ENCODE results near the gene OMP.
"Not testable (repeated sequence)": the region's sequence is repeated elsewhere in the genome, so short reads cannot be mapped to it uniquely, and the experiment has no call there.

Gene OMP

DNA sequence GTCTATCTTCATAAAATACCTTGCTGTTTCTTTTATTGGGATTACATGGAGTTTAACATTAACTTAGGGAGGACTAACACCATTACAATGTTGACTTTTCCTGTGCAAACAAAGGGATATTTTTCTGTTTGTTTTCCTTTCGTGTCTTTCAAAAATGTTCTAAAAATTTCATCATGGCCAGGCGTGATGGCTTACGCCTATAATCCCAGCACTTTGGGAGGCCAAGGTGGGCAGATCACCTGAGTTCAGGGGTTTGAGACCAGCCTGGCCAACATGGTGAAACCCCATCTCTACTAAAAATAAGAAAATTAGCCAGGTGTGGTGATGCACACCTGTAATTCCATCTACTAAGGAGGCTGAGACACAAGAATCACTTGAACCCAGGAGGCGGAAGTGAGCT is 41.4 kb upstream of the OMP start:
- H3K9me3 ChIP-seq (ENCODE audit: control insufficient read depth in 1 of 2, low read length in 2 of 2): peaks cover 0 to 11% of the 10 kb centered on the region in 2 donors
- H3K4me1 ChIP-seq (ENCODE audit: control insufficient read depth in 1 of 2, insufficient read depth in 2 of 2, low read length in 2 of 2); H3K4me3 ChIP-seq (ENCODE audit: low read depth in 1 of 2, low read length in 2 of 2); H3K36me3 ChIP-seq (ENCODE audit: control insufficient read depth in 1 of 2, insufficient read depth in 2 of 2, low read length in 2 of 2); H3K27ac ChIP-seq (ENCODE audit: low read length); H3K27me3 ChIP-seq (ENCODE audit: low read depth, low read length): not testable (repeated sequence)

DNA sequence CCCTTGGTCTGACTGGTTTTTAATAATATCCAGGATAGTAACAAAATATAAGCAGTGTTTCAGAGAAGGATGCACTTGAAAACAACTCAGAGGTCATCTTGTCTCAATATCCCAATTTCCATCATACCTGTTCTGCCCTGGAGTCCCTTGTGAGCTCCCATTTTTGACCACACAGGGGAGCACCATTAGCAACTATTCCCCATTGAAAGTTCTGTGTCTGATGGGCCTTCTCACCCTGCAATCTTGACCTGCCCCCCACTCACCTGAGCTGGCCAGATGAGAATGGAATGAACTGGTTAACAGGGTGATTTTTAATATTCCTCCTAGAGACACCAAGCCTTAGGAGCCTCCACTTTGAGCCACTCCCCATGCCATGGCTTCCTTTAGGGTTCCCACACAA is 39.7 kb upstream of the OMP start:
- peaks cover 2% of the 10 kb centered on the region in 2 donors for H3K4me1 ChIP-seq (ENCODE audit: control insufficient read depth in 1 of 2, insufficient read depth in 2 of 2, low read length in 2 of 2)
- no peaks in the 10 kb centered on the region for H3K36me3 ChIP-seq (ENCODE audit: control insufficient read depth in 1 of 2, insufficient read depth in 2 of 2, low read length in 2 of 2)
- H3K9me3 ChIP-seq (ENCODE audit: control insufficient read depth in 1 of 2, low read length in 2 of 2): no peaks in the 10 kb centered on the region
- no peak overlapping the region for H3K4me3 ChIP-seq (ENCODE audit: low read depth in 1 of 2, low read length in 2 of 2)
- H3K27ac ChIP-seq (ENCODE audit: low read length): peak overlapping the region; percentile 23
- H3K27me3 ChIP-seq (ENCODE audit: low read depth, low read length): no peaks in the 10 kb centered on the region

DNA sequence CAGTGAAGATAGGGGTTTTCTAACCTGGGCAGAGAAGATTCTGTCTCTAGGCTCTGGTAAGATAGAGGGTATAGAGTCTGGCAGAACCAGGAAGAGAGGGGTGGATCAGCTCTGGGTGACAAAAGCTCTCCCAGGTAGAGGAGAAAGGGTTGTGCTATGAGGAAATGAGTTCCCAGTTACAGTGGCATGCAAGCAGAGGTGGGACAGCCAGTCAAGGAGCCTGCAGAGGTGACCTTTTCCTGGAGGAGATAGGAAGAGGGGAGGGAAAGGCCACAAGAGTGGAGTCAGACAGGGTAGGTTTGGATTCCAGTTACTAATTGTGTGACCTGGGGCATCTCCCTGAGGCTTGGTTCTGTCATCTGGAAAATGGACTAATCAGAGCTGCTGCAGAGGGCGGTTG is 39.2 kb upstream of the OMP start:
- no peaks in the 10 kb centered on the region for H3K9me3 ChIP-seq (ENCODE audit: control insufficient read depth in 1 of 2, low read length in 2 of 2)
- no peak overlapping the region for H3K4me3 ChIP-seq (ENCODE audit: low read depth in 1 of 2, low read length in 2 of 2)
- no peaks in the 10 kb centered on the region for H3K27me3 ChIP-seq (ENCODE audit: low read depth, low read length)
- H3K27ac ChIP-seq (ENCODE audit: low read length): peak overlapping the region; percentile 23
- peaks cover 6 to 7% of the 10 kb centered on the region in 2 donors for H3K4me1 ChIP-seq (ENCODE audit: control insufficient read depth in 1 of 2, insufficient read depth in 2 of 2, low read length in 2 of 2)
- H3K36me3 ChIP-seq (ENCODE audit: control insufficient read depth in 1 of 2, insufficient read depth in 2 of 2, low read length in 2 of 2): no peaks in the 10 kb centered on the region

DNA sequence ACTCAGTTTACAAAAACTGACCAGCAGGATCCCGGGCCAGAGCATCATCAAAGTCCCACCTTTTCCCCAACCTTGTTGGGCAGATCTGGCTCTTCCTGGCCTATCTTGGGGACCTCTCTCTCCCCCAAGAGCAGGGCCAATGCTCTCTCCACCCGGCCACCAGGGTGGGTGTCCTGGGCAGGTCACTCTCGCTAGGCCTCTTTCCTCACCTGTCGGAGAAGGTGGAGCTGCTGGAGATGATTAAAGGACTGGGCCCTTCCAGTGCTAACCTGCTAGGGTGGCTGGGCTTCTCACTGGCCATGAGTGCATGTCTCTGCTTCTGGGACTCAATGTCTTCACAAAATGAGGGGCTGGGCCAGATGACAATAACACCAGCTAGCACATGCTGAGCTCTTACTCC is 38.8 kb upstream of the OMP start:
- no peak overlapping the region for H3K4me3 ChIP-seq (ENCODE audit: low read depth in 1 of 2, low read length in 2 of 2)
- no peaks in the 10 kb centered on the region for H3K27me3 ChIP-seq (ENCODE audit: low read depth, low read length)
- H3K4me1 ChIP-seq (ENCODE audit: control insufficient read depth in 1 of 2, insufficient read depth in 2 of 2, low read length in 2 of 2): peaks cover 6 to 12% of the 10 kb centered on the region in 2 donors

DNA sequence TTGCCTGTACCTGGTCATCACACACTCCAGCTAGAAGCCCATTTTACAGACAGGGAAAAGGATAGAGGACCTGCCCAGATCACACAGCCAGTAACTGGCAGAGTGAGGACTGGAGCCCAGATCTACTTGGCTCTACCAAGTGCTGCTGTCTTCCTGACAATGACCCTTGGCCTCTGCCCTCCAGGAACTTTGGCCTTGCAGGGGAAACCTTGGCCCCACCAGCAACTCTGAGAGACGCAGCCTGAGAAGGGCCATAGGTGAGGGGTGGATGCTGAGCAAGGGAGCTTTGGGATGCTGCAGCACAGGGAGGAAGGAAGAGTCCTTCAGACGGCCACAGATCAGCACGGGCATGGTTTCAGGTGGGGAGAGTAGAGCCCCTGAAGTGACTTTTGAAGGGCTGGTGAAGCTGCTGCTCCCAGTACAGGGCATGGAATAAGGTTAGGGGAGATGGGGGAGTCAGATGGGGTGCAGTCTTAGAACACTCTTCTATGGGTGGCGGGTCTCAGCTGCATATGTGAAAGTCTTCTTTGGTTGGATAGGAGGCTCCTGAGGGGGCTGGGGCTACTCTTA is 37.9 kb upstream of the OMP start:
- Histone ChIP-seq H3K27me3 (ENCODE audit: low read depth, low read length) (no peaks in the 10 kb centered on the region), H3K9me3 (ENCODE audit: control insufficient read depth in 1 of 2, low read length in 2 of 2) (no peaks in the 10 kb centered on the region), H3K4me3 (ENCODE audit: low read depth in 1 of 2, low read length in 2 of 2) (no peak overlapping the region), H3K27ac (ENCODE audit: low read length) (no peak overlapping the region), H3K36me3 (ENCODE audit: control insufficient read depth in 1 of 2, insufficient read depth in 2 of 2, low read length in 2 of 2) (no peaks in the 10 kb centered on the region), H3K4me1 (ENCODE audit: control insufficient read depth in 1 of 2, insufficient read depth in 2 of 2, low read length in 2 of 2) (peaks cover 6 to 16% of the 10 kb centered on the region in 2 donors)

More for the DNA sequence above, 38.8 kb upstream of the OMP start:
- Histone ChIP-seq H3K36me3 (ENCODE audit: control insufficient read depth in 1 of 2, insufficient read depth in 2 of 2, low read length in 2 of 2) (no peaks in the 10 kb centered on the region), H3K9me3 (ENCODE audit: control insufficient read depth in 1 of 2, low read length in 2 of 2) (no peaks in the 10 kb centered on the region), H3K27ac (ENCODE audit: low read length) (no peak overlapping the region)

DNA sequence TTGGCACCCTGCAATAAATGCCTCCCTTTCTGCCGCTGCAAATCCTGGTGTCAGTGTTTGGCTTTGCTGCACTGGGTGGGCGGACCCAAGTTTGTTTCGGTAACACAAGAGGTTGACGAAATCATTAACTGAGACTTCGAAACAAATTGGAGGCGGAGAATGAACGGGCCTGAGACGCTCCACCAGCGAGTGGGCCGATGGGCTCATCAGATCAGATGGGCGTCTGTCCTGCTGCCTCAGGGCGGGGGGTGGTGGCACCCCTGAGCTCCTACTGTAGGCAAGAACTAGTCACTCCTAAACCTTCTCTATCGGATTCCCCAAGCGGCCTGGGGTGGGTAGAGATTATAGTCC is 36.8 kb upstream of the OMP start:
- Histone ChIP-seq H3K36me3 (ENCODE audit: control insufficient read depth in 1 of 2, insufficient read depth in 2 of 2, low read length in 2 of 2) (no peaks in the 10 kb centered on the region), H3K9me3 (ENCODE audit: control insufficient read depth in 1 of 2, low read length in 2 of 2) (no peaks in the 10 kb centered on the region), H3K4me1 (ENCODE audit: control insufficient read depth in 1 of 2, insufficient read depth in 2 of 2, low read length in 2 of 2) (peaks cover 6 to 21% of the 10 kb centered on the region in 2 donors), H3K27me3 (ENCODE audit: low read depth, low read length) (no peaks in the 10 kb centered on the region), H3K27ac (ENCODE audit: low read length) (peak overlapping the region; percentile 80), H3K4me3 (ENCODE audit: low read depth in 1 of 2, low read length in 2 of 2) (peak overlapping the region; percentile 67 to 75)

GRCh38 chr11:77066229-77067042 is 36.2 kb upstream of the OMP start, which contains the start of gene CAPN5:
Gene CAPN5, plus strand, starts transcription at chr11:77066971. Its CDS starts 17,916 bp downstream, at chr11:77084887.
- Histone ChIP-seq H3K4me3 (ENCODE audit: low read depth in 1 of 2, low read length in 2 of 2) (peak within 1 kb of the TSS; percentile 67 to 75), H3K36me3 (ENCODE audit: control insufficient read depth in 1 of 2, insufficient read depth in 2 of 2, low read length in 2 of 2) (no peaks in the 10 kb centered on the region), H3K27me3 (ENCODE audit: low read depth, low read length) (no peaks in the 10 kb centered on the region), H3K4me1 (ENCODE audit: control insufficient read depth in 1 of 2, insufficient read depth in 2 of 2, low read length in 2 of 2) (peaks cover 6 to 21% of the 10 kb centered on the region in 2 donors), H3K9me3 (ENCODE audit: control insufficient read depth in 1 of 2, low read length in 2 of 2) (no peaks in the 10 kb centered on the region), H3K27ac (ENCODE audit: low read length) (peak within 1 kb of the TSS; percentile 80)

- Histone ChIP-seq H3K27me3 (ENCODE audit: low read depth, low read length) (no peaks in the 10 kb centered on the region), H3K36me3 (ENCODE audit: control insufficient read depth in 1 of 2, insufficient read depth in 2 of 2, low read length in 2 of 2) (no peaks in the 10 kb centered on the region), H3K9me3 (ENCODE audit: control insufficient read depth in 1 of 2, low read length in 2 of 2) (no peaks in the 10 kb centered on the region), H3K27ac (ENCODE audit: low read length) (peak overlapping the region; percentile 45), H3K4me3 (ENCODE audit: low read depth in 1 of 2, low read length in 2 of 2) (peak overlapping the region; percentile 67 to 75), H3K4me1 (ENCODE audit: control insufficient read depth in 1 of 2, insufficient read depth in 2 of 2, low read length in 2 of 2) (peaks cover 18 to 31% of the 10 kb centered on the region in 2 donors)
These were observed 34.7 kb upstream of the OMP start for GRCh38 chr11:77067861-77068443.

GRCh38 chr11:77068457-77069335 is 33.9 kb upstream of the OMP start:
- Histone ChIP-seq H3K27me3 (ENCODE audit: low read depth, low read length) (no peaks in the 10 kb centered on the region), H3K4me1 (ENCODE audit: control insufficient read depth in 1 of 2, insufficient read depth in 2 of 2, low read length in 2 of 2) (peaks cover 26 to 39% of the 10 kb centered on the region in 2 donors), H3K27ac (ENCODE audit: low read length) (peak overlapping the region; percentile 45), H3K4me3 (ENCODE audit: low read depth in 1 of 2, low read length in 2 of 2) (peak overlapping the region; percentile 67 to 75), H3K9me3 (ENCODE audit: control insufficient read depth in 1 of 2, low read length in 2 of 2) (no peaks in the 10 kb centered on the region), H3K36me3 (ENCODE audit: control insufficient read depth in 1 of 2, insufficient read depth in 2 of 2, low read length in 2 of 2) (no peaks in the 10 kb centered on the region)

DNA sequence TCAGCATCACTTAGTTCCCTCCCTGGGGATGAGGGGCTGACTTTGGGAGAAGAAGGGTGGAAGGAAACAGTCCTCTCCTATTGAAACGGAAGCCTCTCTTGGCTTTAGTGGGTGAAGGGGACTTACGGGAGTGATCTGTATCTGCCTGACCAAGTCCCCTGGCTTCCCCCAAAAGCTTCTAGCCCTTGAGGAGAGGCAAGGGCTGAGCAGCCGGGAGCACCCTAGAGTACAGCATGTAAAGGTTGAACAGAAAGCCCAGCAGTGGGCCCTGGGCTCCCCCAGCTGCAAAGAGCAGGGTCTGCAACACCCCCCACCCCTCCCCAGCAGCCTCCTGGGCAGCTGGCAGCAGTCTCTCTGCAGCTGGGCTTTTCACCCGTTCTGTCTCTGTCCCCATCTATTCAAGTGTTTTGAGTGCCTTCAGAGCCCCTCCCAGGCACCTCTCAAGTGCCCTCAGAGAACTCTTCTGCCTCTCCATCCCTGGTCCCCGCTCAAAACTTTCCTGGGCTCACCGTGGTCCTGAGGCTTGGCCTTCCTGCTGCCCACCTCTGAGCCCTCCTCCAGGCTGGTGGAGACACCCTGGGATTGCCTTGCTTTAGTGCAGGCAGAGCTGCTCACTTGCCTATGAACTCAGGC is 33.2 kb upstream of the OMP start:
- H3K9me3 ChIP-seq (ENCODE audit: control insufficient read depth in 1 of 2, low read length in 2 of 2): no peaks in the 10 kb centered on the region
- no peaks in the 10 kb centered on the region for H3K36me3 ChIP-seq (ENCODE audit: control insufficient read depth in 1 of 2, insufficient read depth in 2 of 2, low read length in 2 of 2)
- H3K4me1 ChIP-seq (ENCODE audit: control insufficient read depth in 1 of 2, insufficient read depth in 2 of 2, low read length in 2 of 2): peaks cover 33 to 46% of the 10 kb centered on the region in 2 donors
- H3K27me3 ChIP-seq (ENCODE audit: low read depth, low read length): no peaks in the 10 kb centered on the region
- peak overlapping the region in 1 of 2 donors; percentile 37 for H3K4me3 ChIP-seq (ENCODE audit: low read depth in 1 of 2, low read length in 2 of 2)
- H3K27ac ChIP-seq (ENCODE audit: low read length): no peak overlapping the region
